Transverse colon (tissue), 4 donors: ENCODE results near the gene XRCC4. TPM values are rescaled to one million over a fixed set of nuclear protein-coding genes. Genes with fewer than 3 reads are reported as not detected.

Experiments
- DNase-seq: peaks from one replicate; pipeline ENCODE4 v3.0.0-alpha.2; 2019
- H3K27ac ChIP-seq, 4 donors: fragments of 200-600 bp; sonication (generic); 2 replicates each; pipeline ENCODE4 v1.5.1; 2016 to 2018; ENCODE audit warnings: inconsistent platforms in 4 of 4
- H3K27me3 ChIP-seq: fragments of 200-600 bp; sonication (generic); 2 replicates; pipeline ENCODE4 v1.5.1; 2017; ENCODE audit warnings: inconsistent platforms
- H3K36me3 ChIP-seq, 4 donors: fragments of 200-600 bp; sonication (generic); 2 replicates each; pipeline ENCODE4 v1.5.1; 2017 to 2019; ENCODE audit warnings: inconsistent platforms in 4 of 4
- H3K4me1 ChIP-seq, 4 donors: fragments of 200-600 bp; sonication (generic); 2 replicates each; pipeline ENCODE4 v1.5.1; 2017 to 2020; ENCODE audit warnings: inconsistent platforms in 4 of 4
- H3K4me3 ChIP-seq, 4 donors: fragments of 200-600 bp; sonication (generic); 1 replicate in 1 of 4; 2 replicates in 3 of 4; pipeline versions ENCODE4 v1.5.1 to v1.6.1; 2017 to 2019; ENCODE audit warnings: inconsistent platforms in 4 of 4
- H3K9me3 ChIP-seq, 2 donors: fragments of 200-600 bp; sonication (generic); 2 replicates each; pipeline ENCODE4 v1.5.1; 2017 to 2019; ENCODE audit warnings: inconsistent platforms in 2 of 2
- CTCF ChIP-seq, 5 experiments: fragments of 200-600 bp in 3 of 5; fragments of 450-650 bp in 2 of 5; sonication (generic) in 3 of 5; IDR thresholded peaks; 1 replicate in 2 of 5; 2 replicates in 3 of 5; pipeline ENCODE4 v1.5.1; 2016 to 2017; ENCODE audit warnings: antibody characterized with exemption in 5 of 5, inconsistent platforms in 3 of 5, mild to moderate bottlenecking in 2 of 5, moderate library complexity in 1 of 5
- EP300 ChIP-seq: sonication (generic); formaldehyde crosslinking; IDR thresholded peaks from one replicate; pipeline ENCODE4 v1.6.1; 2017; ENCODE audit warnings: antibody characterized with exemption, low read depth
- POLR2A ChIP-seq: fragments of 450-650 bp; IDR thresholded peaks from one replicate; pipeline ENCODE4 v1.6.1; 2016; ENCODE audit warnings: antibody characterized with exemption, mild to moderate bottlenecking, moderate library complexity
- POLR2AphosphoS5 ChIP-seq, 3 donors: sonication (generic); formaldehyde crosslinking; IDR thresholded peaks; one replicate each; pipeline ENCODE4 v1.6.1; 2016; ENCODE audit warnings: antibody characterized with exemption in 3 of 3
- WGBS, 2 donors: methylation state at CpG; one replicate each; pipeline ENCODE4 v1.1.5; 2018; ENCODE audit warnings: low coverage in 1 of 2; 5-methylcytosine and 5-hydroxymethylcytosine counted together
- in situ Hi-C, 4 donors: fragments of 200-750 bp; cut with MboI; loops; one replicate each; pipeline versions ENCODE4 v1.15.0 to v1.15.1; 2017; ENCODE audit warnings: low sequenced_read_pairs in 3 of 4, low pct_ligation_motif_present in 1 of 4, low pct_unique_long_range_greater_than_20kb in 1 of 4
- intact Hi-C: fragments of 100-400 bp; cut with DNase I; formaldehyde crosslinking; loops from one replicate; pipeline ENCODE4 v1.15.1; 2023; ENCODE audit warnings: low total_unique reads
- total RNA-seq, 4 donors: library from RNA; depleted of rRNA; stranded (reverse); fragments of >200 nt; gene quantifications; one replicate each; pipeline ENCODE4 v1.1.0, GENCODE V29; 2016

XRCC4 gene
- total RNA-seq, 4 donors from 2014 or later: 0.60 to 8.1 (median 7.3) TPM; not detected in 1

DNA sequence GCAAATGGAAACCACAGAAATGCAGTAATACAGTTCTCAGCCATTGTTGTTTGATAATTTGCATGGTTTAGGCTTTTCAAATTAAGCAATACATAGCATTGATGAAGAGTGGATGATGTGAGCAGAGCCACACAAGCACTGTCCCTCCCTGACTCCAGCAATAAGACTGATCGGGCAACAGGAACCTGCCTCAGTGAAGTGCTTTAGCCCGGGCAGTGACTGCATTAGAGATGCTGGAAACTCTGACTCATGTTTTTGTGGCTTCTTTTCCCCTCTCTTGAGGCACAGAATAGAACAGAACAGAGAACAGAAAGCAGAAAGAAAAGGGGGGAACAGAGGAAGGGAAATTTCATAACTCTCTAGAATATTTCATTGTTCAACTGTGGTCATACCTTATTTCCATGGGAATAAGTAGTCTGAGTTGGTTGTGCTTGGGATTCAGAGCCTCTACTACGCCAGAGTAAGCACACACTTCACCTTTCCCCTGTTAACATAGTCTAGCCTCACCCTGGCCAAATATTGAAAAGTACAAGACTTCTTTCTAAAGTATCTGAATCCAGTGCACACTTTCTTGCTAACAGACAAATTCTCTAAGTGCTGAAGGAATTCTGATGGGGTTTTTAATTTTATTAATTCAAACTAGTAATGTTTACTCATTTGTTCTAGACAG, 229.4 kb downstream of the XRCC4 start:
- 24 to 25% methylated on average over 2 to 3 of the region's 3 CpGs for WGBS, 2 donors
- H3K9me3 ChIP-seq: no peaks in the 10 kb centered on the region
- no peaks in the 10 kb centered on the region for H3K27me3 ChIP-seq
- no peak for TF ChIP-seq CTCF (IDR thresholded peaks at IDR 0.05)
- no peak for TF ChIP-seq POLR2AphosphoS5 (IDR thresholded peaks at IDR 0.05)
- no peak for TF ChIP-seq POLR2A
- TF ChIP-seq EP300: no peak
- no peak overlapping the region for H3K4me3 ChIP-seq
- in situ Hi-C loops: no loop called here
- intact Hi-C loops: no loop called here
- H3K4me1 ChIP-seq: peaks cover 0 to 4% (median 0%) of the 10 kb centered on the region in 4 donors
- peak; percentile 11 for DNase-seq
- H3K27ac ChIP-seq: no peak overlapping the region
- no peaks in the 10 kb centered on the region for H3K36me3 ChIP-seq

GRCh38 chr5:83312663-83313062, 235.3 kb downstream of the XRCC4 start:
- no peaks in the 10 kb centered on the region for H3K36me3 ChIP-seq
- no peaks in the 10 kb centered on the region for H3K4me1 ChIP-seq
- in situ Hi-C loops: no loop called here
- TF ChIP-seq CTCF (IDR thresholded peaks at IDR 0.05) (no peak), POLR2AphosphoS5 (IDR thresholded peaks at IDR 0.05) (no peak), EP300 (no peak), POLR2A (no peak)
- H3K27me3 ChIP-seq: no peaks in the 10 kb centered on the region
- H3K4me3 ChIP-seq: no peak overlapping the region
- no peaks in the 10 kb centered on the region for H3K9me3 ChIP-seq
- intact Hi-C loops: no loop called here
- WGBS, 2 donors: 74 to 76% methylated on average over 2 of the region's 2 CpGs
- no peak overlapping the region for H3K27ac ChIP-seq
- no peak for DNase-seq

GRCh38 chr5:83313436-83313835, 236.1 kb downstream of the XRCC4 start:
- DNase-seq: no peak
- no peaks in the 10 kb centered on the region for H3K27me3 ChIP-seq
- H3K9me3 ChIP-seq: no peaks in the 10 kb centered on the region
- H3K36me3 ChIP-seq: no peaks in the 10 kb centered on the region
- TF ChIP-seq EP300: no peak
- in situ Hi-C loops: no loop called here
- intact Hi-C loops: no loop called here
- H3K27ac ChIP-seq: no peak overlapping the region
- H3K4me1 ChIP-seq: no peaks in the 10 kb centered on the region
- no peak overlapping the region for H3K4me3 ChIP-seq
- 74 to 100% methylated on average over 1 to 2 of the region's 2 CpGs for WGBS, 2 donors

GRCh38 chr5:83321483-83322055, 244.2 kb downstream of the XRCC4 start:
- H3K36me3 ChIP-seq: no peaks in the 10 kb centered on the region
- DNase-seq: no peak
- H3K9me3 ChIP-seq: no peaks in the 10 kb centered on the region
- H3K27me3 ChIP-seq: no peaks in the 10 kb centered on the region
- intact Hi-C loops: no loop called here
- no peak for TF ChIP-seq EP300
- in situ Hi-C loops: no loop called here
- H3K4me3 ChIP-seq: no peak overlapping the region
- no peaks in the 10 kb centered on the region for H3K4me1 ChIP-seq
- H3K27ac ChIP-seq: no peak overlapping the region

DNA sequence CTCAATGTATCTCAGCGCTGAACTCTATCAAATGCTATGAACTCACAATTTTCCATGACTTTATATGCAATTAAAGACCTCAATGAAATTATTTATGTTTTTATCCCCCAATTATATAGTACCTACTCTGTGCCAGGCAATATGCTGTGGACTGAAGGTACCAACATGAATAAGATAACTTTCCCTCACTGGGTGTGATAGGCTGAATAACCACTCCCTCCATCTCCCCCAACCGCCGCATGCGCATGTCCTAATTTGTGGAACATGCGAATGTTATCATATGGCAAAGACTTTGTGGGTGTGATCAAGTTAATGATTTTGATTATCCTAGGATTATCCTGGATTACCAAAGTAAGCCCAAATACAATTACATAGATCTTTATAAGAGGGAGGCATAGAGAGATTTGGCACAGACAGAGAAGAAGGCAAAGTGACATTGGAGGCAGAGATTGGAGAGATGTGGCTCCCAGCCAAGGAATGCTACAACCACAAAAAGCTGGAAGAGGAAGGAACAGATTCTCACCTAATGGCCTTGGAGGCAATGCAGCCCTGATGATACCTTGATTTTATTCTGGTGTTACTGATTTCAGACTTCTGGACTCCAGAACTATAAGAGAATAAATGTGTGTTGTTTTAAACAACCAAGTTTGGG, 245.1 kb downstream of the XRCC4 start:
- Histone ChIP-seq H3K4me1 (no peaks in the 10 kb centered on the region), H3K4me3 (no peak overlapping the region), H3K27ac (no peak overlapping the region), H3K9me3 (no peaks in the 10 kb centered on the region), H3K36me3 (no peaks in the 10 kb centered on the region), H3K27me3 (no peaks in the 10 kb centered on the region)
- in situ Hi-C loops: no loop called here
- 90 to 100% methylated on average over 5 of the region's 5 CpGs for WGBS, 2 donors
- intact Hi-C loops: no loop called here
- TF ChIP-seq POLR2A (no peak), CTCF (IDR thresholded peaks at IDR 0.05) (no peak), EP300 (no peak), POLR2AphosphoS5 (IDR thresholded peaks at IDR 0.05) (no peak)
- DNase-seq: no peak
